Naive B cell (primary cell): ENCODE measurements around the gene FBLN7. TPM values are rescaled to one million over a fixed set of nuclear protein-coding genes. Genes with fewer than 3 reads are reported as not detected.
A peak's percentile ranks its signal among the peaks of the same experiment; 100 is the strongest.
"Not testable (repeated sequence)": the region's sequence is repeated elsewhere in the genome, so short reads cannot be mapped to it uniquely, and the experiment has no call there.

Source experiments
- ATAC-seq, 2 donors: fragments of 150-1000 bp; cut with Tn5 transposase; 2 replicates each; pipeline ENCODE4 v1.10.0; 2021; ENCODE audit warnings: low read depth in 2 of 2, mild to moderate bottlenecking in 2 of 2, moderate library complexity in 2 of 2
- DNase-seq: peaks from one replicate; pipeline ENCODE4 v3.0.0; 2022
- H3K27ac Mint-ChIP-seq, 6 donors: one replicate each; pipeline ENCODE4 v1.8.0; 2020 to 2022; ENCODE audit warnings: mild to moderate bottlenecking in 6 of 6, mixed read lengths in 6 of 6, moderate library complexity in 5 of 6, inconsistent platforms in 2 of 6
- H3K27me3 Mint-ChIP-seq, 3 donors: one replicate each; pipeline ENCODE4 v1.8.0; 2021 to 2022; ENCODE audit warnings: mixed read lengths in 3 of 3, mild to moderate bottlenecking in 1 of 3
- H3K36me3 Mint-ChIP-seq, 2 donors: one replicate each; pipeline ENCODE4 v1.8.0; 2020 to 2022; ENCODE audit warnings: mixed read lengths in 2 of 2, inconsistent platforms in 1 of 2, mild to moderate bottlenecking in 1 of 2
- H3K4me1 Mint-ChIP-seq, 3 donors: one replicate each; pipeline ENCODE4 v1.8.0; 2020 to 2022; ENCODE audit warnings: mixed read lengths in 3 of 3, inconsistent platforms in 1 of 3, mild to moderate bottlenecking in 1 of 3, moderate library complexity in 1 of 3
- H3K4me3 Mint-ChIP-seq, 8 donors: one replicate each; pipeline ENCODE4 v1.8.0; 2020 to 2022; ENCODE audit warnings: mild to moderate bottlenecking in 8 of 8, mixed read lengths in 8 of 8, moderate library complexity in 8 of 8, inconsistent platforms in 2 of 8
- H3K9me3 Mint-ChIP-seq, 7 donors: one replicate each; pipeline ENCODE4 v1.8.0; 2020 to 2022; ENCODE audit warnings: mixed read lengths in 7 of 7, mild to moderate bottlenecking in 5 of 7, inconsistent platforms in 2 of 7, moderate library complexity in 1 of 7
- polyA plus RNA-seq, 6 donors: library from polyadenylated mRNA; unstranded; fragments of 300-500 nt; fragmentation: Illumina TruSeq; gene quantifications; one replicate each; pipeline ENCODE4 v1.2.3, GENCODE V29; 2021; ENCODE audit warnings: low read depth in 6 of 6

Gene FBLN7
- polyA plus RNA-seq, 6 donors from 2014 or later = 0.18 to 0.23 TPM; not detected in 4

DNA sequence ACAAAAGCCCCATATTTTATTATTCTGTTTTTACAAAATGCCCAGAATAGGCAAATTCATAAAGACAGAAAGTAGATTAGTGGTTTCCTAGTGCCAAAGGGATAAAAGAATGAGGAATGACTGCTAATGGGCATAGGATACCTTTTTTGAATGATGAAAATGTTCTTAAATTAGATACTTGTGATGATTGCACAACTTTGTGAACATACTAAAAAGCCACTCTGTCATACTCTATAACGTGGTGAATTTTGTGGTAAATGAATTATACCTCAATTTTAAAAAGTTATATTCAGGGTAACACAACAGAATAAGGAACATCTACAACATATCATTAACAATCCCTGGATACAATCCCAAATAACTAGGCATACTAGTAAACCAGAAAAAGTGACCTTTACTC lies 9.1 kb upstream of the FBLN7 start:
- Mint-ChIP-seq H3K4me1 (no peaks in the 10 kb centered on the region), H3K36me3 (peaks cover 5 to 12% of the 10 kb centered on the region in 2 donors), H3K9me3 (peaks cover 9 to 63% (median 31%) of the 10 kb centered on the region in 7 donors), H3K27ac (no peak overlapping the region), H3K4me3 (no peak overlapping the region), H3K27me3 (no peaks in the 10 kb centered on the region)
- ATAC-seq (no peak), DNase-seq (no peak)

- H3K27ac Mint-ChIP-seq = no peak overlapping the region
- H3K27me3 Mint-ChIP-seq = peaks cover 7 to 26% (median 8%) of the 10 kb centered on the region in 3 donors
- H3K4me1 Mint-ChIP-seq = peaks cover 7 to 10% (median 8%) of the 10 kb centered on the region in 3 donors
- DNase-seq = no peak
- no peak overlapping the region for H3K4me3 Mint-ChIP-seq
- ATAC-seq = no peak
- peaks cover 5 to 34% (median 8%) of the 10 kb centered on the region in 7 donors for H3K9me3 Mint-ChIP-seq
- peaks cover 4 to 5% of the 10 kb centered on the region in 2 donors for H3K36me3 Mint-ChIP-seq
Observed at GRCh38 chr2:112133344-112133743, 4.8 kb upstream of the FBLN7 start.

GRCh38 chr2:112134120-112134519 lies 4.1 kb upstream of the FBLN7 start:
- DNase-seq (no peak), ATAC-seq (no peak)
- Mint-ChIP-seq H3K9me3 (peaks cover 5 to 28% (median 8%) of the 10 kb centered on the region in 7 donors), H3K4me3 (no peak overlapping the region), H3K36me3 (peaks cover 4 to 5% of the 10 kb centered on the region in 2 donors), H3K27ac (no peak overlapping the region), H3K4me1 (peaks cover 7 to 13% (median 8%) of the 10 kb centered on the region in 3 donors), H3K27me3 (peaks cover 7 to 30% (median 8%) of the 10 kb centered on the region in 3 donors)

GRCh38 chr2:112136096-112136495 lies 2.1 kb upstream of the FBLN7 start:
- H3K27me3 Mint-ChIP-seq = peaks cover 7 to 40% (median 16%) of the 10 kb centered on the region in 3 donors
- peak overlapping the region in 2 of 8 donors; percentile 9 to 61 for H3K4me3 Mint-ChIP-seq
- no peak for ATAC-seq
- H3K27ac Mint-ChIP-seq = no peak overlapping the region
- H3K9me3 Mint-ChIP-seq = peaks cover 5 to 25% (median 8%) of the 10 kb centered on the region in 7 donors
- no peak for DNase-seq
- peaks cover 7 to 18% (median 8%) of the 10 kb centered on the region in 3 donors for H3K4me1 Mint-ChIP-seq
- peaks cover 4 to 5% of the 10 kb centered on the region in 2 donors for H3K36me3 Mint-ChIP-seq

- Mint-ChIP-seq H3K9me3 (peaks cover 2 to 11% (median 4%) of the 10 kb centered on the region in 7 donors), H3K27ac (peak overlapping the region in 1 of 6 donors; percentile 69), H3K36me3 (peaks cover 0 to 4% of the 10 kb centered on the region in 2 donors), H3K4me3 (peak overlapping the region; percentile 63 to 85 (median 77)), H3K4me1 (peaks cover 7 to 18% (median 8%) of the 10 kb centered on the region in 3 donors), H3K27me3 (peaks cover 16 to 56% (median 23%) of the 10 kb centered on the region in 3 donors)
- ATAC-seq = peak; percentile 69 to 91
- DNase-seq = no peak
Observed at GRCh38 chr2:112137516-112138158, 548 bp upstream of the FBLN7 start.

- H3K27ac Mint-ChIP-seq, H3K36me3 Mint-ChIP-seq, DNase-seq, H3K4me3 Mint-ChIP-seq, H3K9me3 Mint-ChIP-seq, ATAC-seq: not testable (repeated sequence)
- H3K4me1 Mint-ChIP-seq = peaks cover 7 to 18% (median 8%) of the 10 kb centered on the region in 3 donors
- peaks cover 21 to 60% (median 26%) of the 10 kb centered on the region in 3 donors for H3K27me3 Mint-ChIP-seq
Observed at GRCh38 chr2:112139033-112139614, 939 bp downstream of the FBLN7 start.

DNA sequence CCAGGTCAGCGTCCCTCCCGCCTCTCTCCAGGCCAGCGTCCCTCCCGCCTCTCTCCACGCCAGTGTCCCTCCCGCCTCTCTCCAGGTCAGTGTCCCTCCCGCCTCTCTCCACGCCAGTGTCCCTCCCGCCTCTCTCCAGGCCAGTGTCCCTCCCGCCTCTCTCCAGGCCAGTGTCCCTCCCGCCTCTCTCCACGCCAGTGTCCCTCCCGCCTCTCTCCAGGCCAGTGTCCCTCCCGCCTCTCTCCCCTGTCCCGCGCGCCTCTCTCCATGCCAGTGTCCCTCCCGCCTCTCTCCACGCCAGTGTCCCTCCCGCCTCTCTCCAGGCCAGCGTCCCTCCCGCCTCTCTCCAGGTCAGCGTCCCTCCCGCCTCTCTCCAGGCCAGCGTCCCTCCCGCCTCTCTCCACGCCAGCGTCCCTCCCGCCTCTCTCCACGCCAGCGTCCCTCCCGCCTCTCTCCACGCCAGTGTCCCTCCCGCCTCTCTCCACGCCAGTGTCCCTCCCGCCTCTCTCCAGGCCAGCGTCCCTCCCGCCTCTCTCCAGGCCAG lies 1.5 kb downstream of the FBLN7 start:
- not testable (repeated sequence) for H3K36me3 Mint-ChIP-seq, H3K9me3 Mint-ChIP-seq, ATAC-seq, DNase-seq, H3K27ac Mint-ChIP-seq
- Mint-ChIP-seq H3K4me3 (peak overlapping the region in 1 of 8 donors; percentile 21), H3K4me1 (peaks cover 7 to 18% (median 8%) of the 10 kb centered on the region in 3 donors), H3K27me3 (peaks cover 21 to 60% (median 26%) of the 10 kb centered on the region in 3 donors)

DNA sequence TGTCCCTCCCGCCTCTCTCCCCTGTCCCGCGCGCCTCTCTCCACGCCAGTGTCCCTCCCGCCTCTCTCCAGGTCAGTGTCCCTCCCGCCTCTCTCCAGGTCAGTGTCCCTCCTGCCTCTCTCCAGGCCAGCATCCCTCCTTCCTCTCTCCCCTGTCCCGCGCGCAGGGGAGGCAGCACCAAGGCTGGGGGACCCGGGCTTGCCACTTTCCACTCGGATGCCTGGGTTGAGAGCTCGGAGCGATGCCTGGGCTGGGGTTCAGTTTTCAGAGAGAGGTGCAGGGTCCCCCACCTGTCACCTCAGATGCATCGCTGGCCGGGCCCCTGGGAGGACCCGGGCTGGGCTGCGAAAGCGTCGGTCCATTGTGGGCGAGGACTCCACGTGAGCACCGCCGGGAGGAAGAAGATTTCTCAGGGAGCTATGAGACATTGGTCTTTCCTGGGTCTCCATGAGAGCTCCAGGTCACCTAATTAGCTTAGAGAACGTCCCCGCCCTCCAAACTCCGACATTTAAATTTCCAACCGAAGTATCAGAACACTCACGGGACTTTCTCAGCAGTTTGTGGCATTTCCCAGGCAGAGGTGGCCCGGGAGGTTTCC lies 2.1 kb downstream of the FBLN7 start:
- ATAC-seq (no peak), DNase-seq (no peak)
- Mint-ChIP-seq H3K9me3 (peaks cover 0 to 3% (median 0%) of the 10 kb centered on the region in 7 donors), H3K4me1 (peaks cover 7 to 18% (median 8%) of the 10 kb centered on the region in 3 donors), H3K27me3 (peaks cover 21 to 60% (median 30%) of the 10 kb centered on the region in 3 donors), H3K27ac (no peak overlapping the region), H3K36me3 (no peaks in the 10 kb centered on the region), H3K4me3 (peak overlapping the region in 6 of 8 donors; percentile 12 to 65 (median 24))

- Mint-ChIP-seq H3K4me3 (peak overlapping the region in 3 of 8 donors; percentile 19 to 45 (median 22)), H3K9me3 (peaks cover 0 to 3% (median 0%) of the 10 kb centered on the region in 7 donors), H3K4me1 (peaks cover 7 to 18% (median 8%) of the 10 kb centered on the region in 3 donors), H3K27ac (peak overlapping the region in 1 of 6 donors; percentile 51), H3K36me3 (no peaks in the 10 kb centered on the region), H3K27me3 (peaks cover 21 to 54% (median 30%) of the 10 kb centered on the region in 3 donors)
- no peak for ATAC-seq
- DNase-seq = no peak
Observed at GRCh38 chr2:112140899-112141625, 2.9 kb downstream of the FBLN7 start.

DNA sequence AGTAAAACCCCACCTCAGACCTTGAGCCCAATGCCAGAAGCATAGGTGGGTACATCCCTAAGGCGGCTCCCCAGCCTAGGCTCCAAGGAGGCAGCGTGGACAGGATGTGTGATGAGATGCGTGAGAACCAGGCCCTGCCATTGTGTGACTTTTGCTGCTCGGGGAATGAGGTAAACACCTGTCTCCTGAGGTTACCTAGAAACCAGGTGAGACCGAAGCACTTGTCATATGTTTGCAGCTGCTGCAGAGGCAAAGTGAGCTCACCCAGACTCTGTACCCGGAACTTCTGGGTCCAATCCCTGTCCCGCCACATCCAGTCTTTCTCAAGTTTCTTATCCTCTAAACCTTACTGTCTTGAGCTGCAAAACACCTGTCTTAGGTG lies 3.4 kb downstream of the FBLN7 start:
- DNase-seq = no peak
- Mint-ChIP-seq H3K4me1 (peaks cover 7 to 16% (median 8%) of the 10 kb centered on the region in 3 donors), H3K4me3 (no peak overlapping the region)

GRCh38 chr2:112142525-112143078 lies 4.4 kb downstream of the FBLN7 start:
- no peaks in the 10 kb centered on the region for H3K36me3 Mint-ChIP-seq
- peaks cover 26 to 47% (median 26%) of the 10 kb centered on the region in 3 donors for H3K27me3 Mint-ChIP-seq
- DNase-seq (no peak), ATAC-seq (no peak)
- H3K9me3 Mint-ChIP-seq = peaks cover 0 to under 1% (median 0%) of the 10 kb centered on the region in 7 donors
- peaks cover 4 to 12% (median 5%) of the 10 kb centered on the region in 3 donors for H3K4me1 Mint-ChIP-seq
- H3K4me3 Mint-ChIP-seq = no peak overlapping the region
- peak overlapping the region in 1 of 6 donors; percentile 1 for H3K27ac Mint-ChIP-seq

More for the DNA sequence above, 3.4 kb downstream of the FBLN7 start:
- no peak overlapping the region for H3K27ac Mint-ChIP-seq
- no peaks in the 10 kb centered on the region for H3K36me3 Mint-ChIP-seq
- ATAC-seq = no peak
- peaks cover 0 to 3% (median 0%) of the 10 kb centered on the region in 7 donors for H3K9me3 Mint-ChIP-seq
- H3K27me3 Mint-ChIP-seq = peaks cover 21 to 49% (median 30%) of the 10 kb centered on the region in 3 donors

DNA sequence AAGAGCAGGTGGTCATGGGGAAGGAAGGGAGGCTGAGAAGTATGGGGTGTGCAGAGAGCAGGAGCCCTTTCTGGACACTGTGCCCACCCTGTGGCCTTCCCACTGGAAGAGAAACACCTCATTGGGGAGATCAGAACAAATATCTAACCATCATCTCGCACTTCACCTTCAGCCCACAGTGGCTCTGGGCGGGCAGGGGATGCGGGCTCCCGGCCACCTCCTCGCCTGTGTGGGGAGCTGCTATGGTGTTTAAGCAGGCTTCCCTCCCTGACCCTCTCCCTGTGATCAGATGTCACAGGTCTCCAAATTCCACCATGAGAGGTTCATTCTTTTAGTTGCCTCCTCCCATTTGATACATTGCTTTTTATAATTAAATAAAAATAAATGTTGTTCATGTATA lies 5.0 kb downstream of the FBLN7 start:
- peaks cover 0 to 8% (median 0%) of the 10 kb centered on the region in 3 donors for H3K4me1 Mint-ChIP-seq
- no peak overlapping the region for H3K27ac Mint-ChIP-seq
- peaks cover 22 to 48% (median 29%) of the 10 kb centered on the region in 3 donors for H3K27me3 Mint-ChIP-seq
- ATAC-seq = no peak
- no peaks in the 10 kb centered on the region for H3K9me3 Mint-ChIP-seq
- no peak for DNase-seq
- H3K4me3 Mint-ChIP-seq = no peak overlapping the region
- no peaks in the 10 kb centered on the region for H3K36me3 Mint-ChIP-seq
